Vagina (tissue), 2 donors: ENCODE results near the gene CD80. TPM values are rescaled to one million over a fixed set of nuclear protein-coding genes. Genes with fewer than 3 reads are reported as not detected.

Experiments
- DNase-seq, 2 donors: peaks; one replicate each; pipeline ENCODE4 v3.0.0-alpha.2; 2017; ENCODE audit errors: extremely low spot score in 2 of 2
- H3K27ac ChIP-seq: fragments of 200-600 bp; sonication (generic); one replicate; pipeline ENCODE4 v1.5.1; 2019
- H3K27me3 ChIP-seq: fragments of 200-600 bp; sonication (generic); one replicate; pipeline ENCODE4 v1.5.1; 2019
- H3K36me3 ChIP-seq, 2 donors: fragments of 200-600 bp; sonication (generic); one replicate each; pipeline ENCODE4 v1.5.1; 2017 to 2019
- H3K4me1 ChIP-seq: fragments of 200-600 bp; sonication (generic); one replicate; pipeline ENCODE4 v1.5.1; 2019
- H3K4me3 ChIP-seq, 2 donors: fragments of 200-600 bp; sonication (generic); 1 replicate in 1 of 2; 2 replicates in 1 of 2; pipeline ENCODE4 v1.5.1; 2016 to 2019
- H3K9me3 ChIP-seq: fragments of 200-600 bp; sonication (generic); one replicate; pipeline ENCODE4 v1.5.1; 2019
- CTCF ChIP-seq, 3 experiments: fragments of 450-650 bp in 2 of 3; fragments of 200-600 bp in 1 of 3; sonication (generic) in 1 of 3; IDR thresholded peaks; one replicate each; pipeline ENCODE4 v1.5.1; 2017 to 2019; ENCODE audit warnings: antibody characterized with exemption in 3 of 3, mild to moderate bottlenecking in 2 of 3, moderate library complexity in 2 of 3
- POLR2A ChIP-seq, 2 donors: fragments of 450-650 bp; IDR thresholded peaks; one replicate each; pipeline ENCODE4 v1.6.1; 2017; ENCODE audit warnings: antibody characterized with exemption in 2 of 2, mild to moderate bottlenecking in 2 of 2, moderate library complexity in 2 of 2
- POLR2AphosphoS5 ChIP-seq, 2 donors: sonication (generic); formaldehyde crosslinking; IDR thresholded peaks; one replicate each; pipeline ENCODE4 v1.9.0; 2017; ENCODE audit warnings: antibody characterized with exemption in 2 of 2, mild to moderate bottlenecking in 2 of 2, low read depth in 1 of 2; ENCODE audit not compliant: insufficient read depth in 1 of 2
- intact Hi-C: fragments of 100-400 bp; cut with DNase I; formaldehyde crosslinking; loops from one replicate; pipeline ENCODE4 v1.15.1; 2023
- total RNA-seq: library from RNA; depleted of rRNA; stranded (reverse); fragments of >200 nt; gene quantifications from one replicate; pipeline ENCODE4 v1.2.3, GENCODE V29; 2016

Gene CD80
- total RNA-seq, 1 donor from 2014 or later, result not detected

- Histone ChIP-seq H3K27me3 (no peaks in the 10 kb centered on the region), H3K9me3 (no peaks in the 10 kb centered on the region), H3K4me1 (no peaks in the 10 kb centered on the region), H3K36me3 (no peaks in the 10 kb centered on the region), H3K4me3 (no peak overlapping the region), H3K27ac (no peak overlapping the region)
- intact Hi-C loops, result no loop called here
- TF ChIP-seq POLR2A (IDR thresholded peaks at IDR 0.05), result no peak
- no peak for TF ChIP-seq CTCF (IDR thresholded peaks at IDR 0.05)
- no peak for TF ChIP-seq POLR2AphosphoS5 (IDR thresholded peaks at IDR 0.05; ENCODE audit: insufficient read depth in 1 of 2, low read depth in 1 of 2)
- DNase-seq, result no peak
These were observed 20.6 kb downstream of the CD80 start for GRCh38 chr3:119538772-119539171.

- Histone ChIP-seq H3K4me1 (no peaks in the 10 kb centered on the region), H3K36me3 (no peaks in the 10 kb centered on the region), H3K27me3 (no peaks in the 10 kb centered on the region), H3K4me3 (no peak overlapping the region), H3K27ac (no peak overlapping the region), H3K9me3 (no peaks in the 10 kb centered on the region)
- no peak for TF ChIP-seq CTCF (IDR thresholded peaks at IDR 0.05)
- no peak for TF ChIP-seq POLR2A (IDR thresholded peaks at IDR 0.05)
- TF ChIP-seq POLR2AphosphoS5 (IDR thresholded peaks at IDR 0.05; ENCODE audit: insufficient read depth in 1 of 2, low read depth in 1 of 2), result no peak
- intact Hi-C loops, result no loop called here
- DNase-seq, result no peak
These were observed 22.7 kb downstream of the CD80 start for GRCh38 chr3:119536757-119537156.

GRCh38 chr3:119534296-119534695, 25.1 kb downstream of the CD80 start:
- H3K27me3 ChIP-seq, result no peaks in the 10 kb centered on the region
- no peak overlapping the region for H3K27ac ChIP-seq
- intact Hi-C loops, result no loop called here
- no peak overlapping the region for H3K4me3 ChIP-seq
- DNase-seq, result no peak
- H3K4me1 ChIP-seq, result no peaks in the 10 kb centered on the region
- no peaks in the 10 kb centered on the region for H3K9me3 ChIP-seq
- TF ChIP-seq CTCF (IDR thresholded peaks at IDR 0.05), result no peak
- TF ChIP-seq POLR2AphosphoS5 (IDR thresholded peaks at IDR 0.05; ENCODE audit: insufficient read depth in 1 of 2, low read depth in 1 of 2), result no peak
- TF ChIP-seq POLR2A (IDR thresholded peaks at IDR 0.05), result no peak
- H3K36me3 ChIP-seq, result no peaks in the 10 kb centered on the region

- Histone ChIP-seq H3K9me3 (no peaks in the 10 kb centered on the region), H3K4me3 (no peak overlapping the region), H3K27ac (no peak overlapping the region), H3K27me3 (no peaks in the 10 kb centered on the region), H3K36me3 (peaks cover 0 to 4% of the 10 kb centered on the region in 2 donors), H3K4me1 (no peaks in the 10 kb centered on the region)
- intact Hi-C loops, result no loop called here
- no peak for DNase-seq
- TF ChIP-seq CTCF (IDR thresholded peaks at IDR 0.05) (no peak), POLR2A (IDR thresholded peaks at IDR 0.05) (no peak), POLR2AphosphoS5 (IDR thresholded peaks at IDR 0.05; ENCODE audit: insufficient read depth in 1 of 2, low read depth in 1 of 2) (no peak)
These were observed 28.3 kb downstream of the CD80 start for GRCh38 chr3:119531151-119531550.

GRCh38 chr3:119530456-119530855, 29.0 kb downstream of the CD80 start:
- intact Hi-C loops, result no loop called here

More at GRCh38 chr3:119530456-119530855, 29.0 kb downstream of the CD80 start:
- Histone ChIP-seq H3K4me3 (no peak overlapping the region), H3K36me3 (peaks cover 0 to 4% of the 10 kb centered on the region in 2 donors), H3K27me3 (no peaks in the 10 kb centered on the region), H3K9me3 (no peaks in the 10 kb centered on the region), H3K27ac (no peak overlapping the region), H3K4me1 (no peaks in the 10 kb centered on the region)
- no peak for TF ChIP-seq POLR2AphosphoS5 (IDR thresholded peaks at IDR 0.05; ENCODE audit: insufficient read depth in 1 of 2, low read depth in 1 of 2)
- no peak for TF ChIP-seq POLR2A (IDR thresholded peaks at IDR 0.05)
- TF ChIP-seq CTCF (IDR thresholded peaks at IDR 0.05), result no peak
- no peak for DNase-seq
